ENCODE measurements around the gene RPL22L1.
"Not testable (repeated sequence)": the region's sequence is repeated elsewhere in the genome, so short reads cannot be mapped to it uniquely, and the experiment has no call there.

Gene RPL22L1

GRCh38 chr3:170829546-170830272 lies 40.3 kb downstream of the RPL22L1 start:
- no peak for DNase-seq (ENCODE audit: low read depth)

GRCh38 chr3:170826047-170826446 lies 43.9 kb downstream of the RPL22L1 start:
- DNase-seq (ENCODE audit: low read depth) = no peak

GRCh38 chr3:170823562-170823961 lies 46.4 kb downstream of the RPL22L1 start:
- DNase-seq (ENCODE audit: low read depth) = not testable (repeated sequence)

DNA sequence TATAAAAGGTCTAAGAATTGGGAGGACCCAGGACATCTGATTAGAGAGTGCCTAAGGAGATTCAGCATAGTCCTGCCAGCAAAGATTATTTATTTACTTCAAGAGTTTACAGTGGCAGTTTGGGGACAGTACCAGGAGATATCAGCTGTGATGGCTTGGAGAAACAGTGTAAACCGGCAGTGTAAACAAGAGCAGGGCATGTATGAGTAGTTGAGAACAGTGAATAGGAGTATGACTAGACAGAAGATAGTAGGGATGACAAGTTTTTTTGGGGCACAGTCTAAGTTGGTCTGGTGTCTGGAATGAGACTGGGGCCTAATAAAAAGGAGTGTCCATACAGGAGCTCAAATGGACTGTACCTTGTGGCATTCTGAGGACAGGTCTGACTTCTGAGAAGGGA lies 51.7 kb downstream of the RPL22L1 start:
- not testable (repeated sequence) for DNase-seq (ENCODE audit: low read depth)

DNA sequence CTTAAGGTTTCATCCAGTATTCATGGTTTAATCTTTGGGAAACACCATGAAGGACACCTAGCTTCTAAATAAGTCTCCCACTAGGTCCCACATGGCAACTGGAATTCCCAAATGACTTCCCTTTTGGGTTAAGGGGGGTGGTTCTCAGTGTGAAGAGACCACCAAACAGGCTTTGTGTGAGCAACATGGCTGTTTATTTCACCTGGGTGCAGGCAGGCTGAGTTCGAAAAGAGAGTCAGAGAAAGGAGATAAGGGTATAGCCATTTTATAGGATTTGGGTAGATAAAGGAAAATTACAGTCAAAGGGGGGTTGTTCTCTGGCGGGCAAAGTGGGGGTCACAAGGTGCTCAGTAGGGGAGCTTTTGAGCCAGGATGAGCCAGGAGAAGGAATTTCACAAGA lies 52.5 kb downstream of the RPL22L1 start:
- not testable (repeated sequence) for DNase-seq (ENCODE audit: low read depth)

- DNase-seq (ENCODE audit: low read depth) = no peak
Observed at GRCh38 chr3:170816841-170817240, 53.2 kb downstream of the RPL22L1 start.

DNA sequence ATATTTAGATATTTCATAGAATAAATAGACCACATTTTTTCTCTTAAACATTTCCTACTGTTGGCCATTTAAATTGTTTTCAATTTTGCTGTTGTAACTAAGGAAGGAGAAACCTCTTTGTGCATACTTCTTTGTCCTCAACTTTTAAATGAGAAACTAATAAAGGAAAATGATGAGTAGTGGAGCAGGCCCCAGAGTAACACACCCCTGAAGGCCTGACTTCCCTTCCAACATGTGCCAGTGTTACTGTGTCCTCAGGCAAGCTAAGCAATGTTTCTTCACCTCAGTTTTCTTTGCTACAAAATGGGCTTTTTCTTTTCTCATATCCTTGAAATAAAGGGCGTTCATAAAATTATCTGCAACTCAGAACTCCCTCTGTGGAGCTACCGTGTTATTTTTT lies 53.7 kb downstream of the RPL22L1 start:
- no peak for DNase-seq (ENCODE audit: low read depth)

GRCh38 chr3:170815936-170816335 lies 54.1 kb downstream of the RPL22L1 start:
- no peak for DNase-seq (ENCODE audit: low read depth)

DNA sequence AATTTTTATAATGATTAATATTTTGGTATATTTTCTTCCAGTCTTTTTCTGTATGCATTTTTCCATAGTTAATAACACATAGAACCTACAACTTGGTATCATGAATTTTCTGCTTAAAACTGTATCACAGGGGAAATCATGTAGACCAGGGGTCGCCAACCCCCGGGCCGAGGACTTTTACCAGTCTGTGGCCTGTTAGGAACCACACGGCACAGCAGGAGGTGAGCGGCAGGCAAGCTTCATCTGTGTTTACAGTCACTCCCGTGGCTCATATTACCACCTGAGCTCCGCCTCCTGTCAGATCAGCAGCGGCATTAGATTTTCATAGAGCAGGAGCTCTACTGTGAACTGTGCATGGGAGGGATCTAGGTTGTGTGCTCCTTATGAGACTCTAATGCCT lies 54.7 kb downstream of the RPL22L1 start:
- DNase-seq (ENCODE audit: low read depth) = no peak

All from stimulated activated CD4-positive, alpha-beta T cell treated with anti-CD3 and anti-CD28 coated beads, Interleukin-2, amount 100 ng/mL, for 4 hours (primary cell).